ENCODE data around the gene PAGE4.

GRCh38 chrX:49859491-49859890 lies 30.4 kb downstream of the PAGE4 start:
- TF ChIP-seq EZH2 (IDR thresholded peaks at IDR 0.05; ENCODE audit: insufficient read depth, poor library complexity, severe bottlenecking), result no peak
- no peak for TF ChIP-seq EZH2phosphoT487 (IDR thresholded peaks at IDR 0.05; ENCODE audit: insufficient read depth, low read depth)
